HG03108 (cell line): ENCODE results near the gene OR52I2.
A peak's percentile ranks its signal among the peaks of the same experiment; 100 is the strongest.

ENCODE experiments used
- ATAC-seq: cut with Tn5 transposase; IDR thresholded peaks from one replicate; pipeline ENCODE4 v1.9.1; 2021; ENCODE audit warnings: moderate library complexity; ENCODE audit not compliant: unreplicated experiment

OR52I2 gene

GRCh38 chr11:4607781-4608666 lies 26.5 kb downstream of the OR52I2 start, which contains the start of gene TRIM68:
Gene TRIM68 (minus strand): TSS chr11:4608231. CDS start chr11:4605504, 2,727 bp downstream.
- peak; percentile 100 for ATAC-seq

- ATAC-seq = no peak
These were observed 28.9 kb downstream of the OR52I2 start for GRCh38 chr11:4610258-4610935.

- ATAC-seq = no peak
These were observed 30.4 kb downstream of the OR52I2 start for GRCh38 chr11:4611986-4612385.

GRCh38 chr11:4615856-4616444 lies 34.4 kb downstream of the OR52I2 start:
- no peak for ATAC-seq

- ATAC-seq = no peak
These were observed 38.0 kb downstream of the OR52I2 start for GRCh38 chr11:4619514-4619913.

GRCh38 chr11:4626207-4627099 lies 44.9 kb downstream of the OR52I2 start:
- no peak for ATAC-seq

GRCh38 chr11:4636136-4636535 lies 54.6 kb downstream of the OR52I2 start:
- no peak for ATAC-seq

- peak; percentile 84 for ATAC-seq
These were observed 55.6 kb downstream of the OR52I2 start, which contains the start of gene OR51D1 for GRCh38 chr11:4636962-4637661. Gene OR51D1 (plus strand): TSS chr11:4637477. CDS start chr11:4639791, 2,314 bp downstream.

GRCh38 chr11:4637662-4638047 lies 56.1 kb downstream of the OR52I2 start:
- no peak for ATAC-seq

GRCh38 chr11:4639931-4640330 lies 58.4 kb downstream of the OR52I2 start:
- no peak for ATAC-seq

GRCh38 chr11:4641501-4641900 lies 60.0 kb downstream of the OR52I2 start:
- ATAC-seq = no peak

- no peak for ATAC-seq
These were observed 60.5 kb downstream of the OR52I2 start for GRCh38 chr11:4642043-4642442.
